OCI-LY1 (cell line): ENCODE data around the gene SEMA6B.

Experiments
- H2AFZ ChIP-seq: fragments of 200-600 bp; sonication (generic), shearing (Covaris generic); 2 replicates; pipeline ENCODE4 v1.6.0; 2014; ENCODE audit warnings: antibody characterized with exemption, mild to moderate bottlenecking, low read length
- H3F3A ChIP-seq: fragments of 200-600 bp; sonication (generic), shearing (Covaris generic); 2 replicates; pipeline ENCODE4 v1.6.0; 2014; ENCODE audit warnings: mild to moderate bottlenecking, antibody characterized with exemption, low read length, moderate library complexity; ENCODE audit not compliant: insufficient read depth
- H3K27ac ChIP-seq: fragments of 200-600 bp; sonication (generic); 2 replicates; pipeline ENCODE4 v1.5.1; 2014; ENCODE audit warnings: low read length, mixed run types, mild to moderate bottlenecking, low read depth; ENCODE audit not compliant: poor library complexity, severe bottlenecking
- H3K27me3 ChIP-seq: fragments of 200-600 bp; sonication (generic); 2 replicates; pipeline ENCODE4 v1.6.0; 2014; ENCODE audit warnings: antibody characterized with exemption, mild to moderate bottlenecking, low read length, moderate library complexity; ENCODE audit not compliant: insufficient read depth
- H3K36me3 ChIP-seq: fragments of 200-600 bp; sonication (generic); 2 replicates; pipeline ENCODE4 v1.6.1; 2014; ENCODE audit warnings: mild to moderate bottlenecking, antibody characterized with exemption, low read length, moderate library complexity, mixed read lengths; ENCODE audit not compliant: insufficient read depth
- H3K4me1 ChIP-seq: fragments of 200-600 bp; sonication (generic); 2 replicates; pipeline ENCODE4 v1.5.1; 2014; ENCODE audit warnings: mild to moderate bottlenecking, low read length, moderate library complexity; ENCODE audit not compliant: insufficient read depth, severe bottlenecking
- H3K4me2 ChIP-seq: fragments of 200-600 bp; sonication (generic), shearing (Covaris generic); 2 replicates; pipeline ENCODE4 v1.6.1; 2014; ENCODE audit warnings: low read length
- H3K4me3 ChIP-seq: fragments of 200-600 bp; sonication (generic); 2 replicates; pipeline ENCODE4 v1.5.1; 2014; ENCODE audit warnings: low read length, low read depth, mild to moderate bottlenecking, mixed read lengths; ENCODE audit not compliant: poor library complexity, severe bottlenecking
- H3K79me2 ChIP-seq: fragments of 200-600 bp; shearing (Covaris generic); 2 replicates; pipeline ENCODE4 v1.6.1; 2016; ENCODE audit warnings: mixed run types, low read length, mixed read lengths; ENCODE audit not compliant: insufficient read depth
- H3K9ac ChIP-seq: fragments of 200-600 bp; sonication (generic), shearing (Covaris generic); 2 replicates; pipeline ENCODE4 v1.6.1; 2014; ENCODE audit warnings: mild to moderate bottlenecking, low read length, mixed read lengths
- H3K9me2 ChIP-seq: fragments of 200-600 bp; sonication (generic), shearing (Covaris generic); 2 replicates; pipeline ENCODE4 v1.6.1; 2014; ENCODE audit warnings: low read depth, mild to moderate bottlenecking, low read length, mixed read lengths
- H3K9me3 ChIP-seq: fragments of 200-600 bp; shearing (Covaris generic); 2 replicates; pipeline ENCODE4 v1.6.1; 2014; ENCODE audit warnings: low read length, mixed read lengths
- H4K20me1 ChIP-seq: fragments of 200-600 bp; sonication (generic), shearing (Covaris generic); 2 replicates; pipeline ENCODE4 v1.6.0; 2016; ENCODE audit warnings: mild to moderate bottlenecking, low read length; ENCODE audit not compliant: insufficient read depth
- CTCF ChIP-seq: fragments of 200-600 bp; sonication (generic), shearing (Covaris generic); IDR thresholded peaks from 2 replicates; pipeline ENCODE4 v1.5.1; 2017; ENCODE audit warnings: mild to moderate bottlenecking, antibody characterized with exemption, low read length, moderate library complexity, mixed read lengths
- EZH2 ChIP-seq: fragments of 200-600 bp; sonication (generic), shearing (Covaris generic); IDR thresholded peaks from 2 replicates; pipeline ENCODE4 v1.8.0; 2017; ENCODE audit warnings: borderline replicate concordance, mixed run types, mild to moderate bottlenecking, antibody characterized with exemption, low read length, moderate library complexity, mixed read lengths

Gene SEMA6B

GRCh38 chr19:4553092-4553695 lies 6.3 kb downstream of the SEMA6B start:
- Histone ChIP-seq H3F3A (no peaks in the 10 kb centered on the region), H3K27ac (no peak overlapping the region), H3K27me3 (peaks cover 6% of the 10 kb centered on the region; the same call in 1 of the 2 replicates), H3K9me3 (no peaks in the 10 kb centered on the region), H3K4me2 (no peak overlapping the region), H3K79me2 (no peaks in the 10 kb centered on the region), H4K20me1 (no peaks in the 10 kb centered on the region), H2AFZ (no peak overlapping the region), H3K9ac (no peak overlapping the region), H3K4me3 (no peak overlapping the region), H3K4me1 (no peaks in the 10 kb centered on the region), H3K36me3 (no peaks in the 10 kb centered on the region), H3K9me2 (no peaks in the 10 kb centered on the region)
- TF ChIP-seq CTCF (no peak), EZH2 (no peak)

- Histone ChIP-seq H3K27ac (no peak overlapping the region), H3K9me2 (no peaks in the 10 kb centered on the region), H3F3A (no peaks in the 10 kb centered on the region), H3K9me3 (no peaks in the 10 kb centered on the region), H3K4me1 (no peaks in the 10 kb centered on the region), H3K27me3 (peaks cover 12% of the 10 kb centered on the region; the same call in 1 of the 2 replicates), H3K79me2 (no peaks in the 10 kb centered on the region), H3K9ac (no peak overlapping the region), H4K20me1 (no peaks in the 10 kb centered on the region), H3K36me3 (no peaks in the 10 kb centered on the region), H2AFZ (no peak overlapping the region), H3K4me3 (no peak overlapping the region), H3K4me2 (no peak overlapping the region)
- TF ChIP-seq EZH2 (no peak), CTCF (no peak)
These were observed 7.0 kb downstream of the SEMA6B start for GRCh38 chr19:4552525-4552819.

GRCh38 chr19:4550479-4551050 lies 8.9 kb downstream of the SEMA6B start:
- H3K4me3 ChIP-seq = no peak overlapping the region
- no peak overlapping the region for H2AFZ ChIP-seq
- no peaks in the 10 kb centered on the region for H3F3A ChIP-seq
- no peaks in the 10 kb centered on the region for H4K20me1 ChIP-seq
- no peak overlapping the region for H3K4me2 ChIP-seq
- no peaks in the 10 kb centered on the region for H3K9me3 ChIP-seq
- H3K4me1 ChIP-seq = no peaks in the 10 kb centered on the region
- H3K36me3 ChIP-seq = no peaks in the 10 kb centered on the region
- H3K9ac ChIP-seq = no peak overlapping the region
- H3K27me3 ChIP-seq = peaks cover 12% of the 10 kb centered on the region; the same call in 1 of the 2 replicates
- no peaks in the 10 kb centered on the region for H3K79me2 ChIP-seq
- TF ChIP-seq EZH2 (no peak), CTCF (no peak)
- no peaks in the 10 kb centered on the region for H3K9me2 ChIP-seq
- H3K27ac ChIP-seq = no peak overlapping the region
